HG02571 (cell line): ENCODE results near the gene FAM81A.
"Not testable (repeated sequence)": the region's sequence is repeated elsewhere in the genome, so short reads cannot be mapped to it uniquely, and the experiment has no call there.

Experiments
- ATAC-seq: cut with Tn5 transposase; IDR thresholded peaks from one replicate; pipeline ENCODE4 v1.9.1; 2021; ENCODE audit warnings: mild to moderate bottlenecking, moderate library complexity; ENCODE audit not compliant: unreplicated experiment

FAM81A gene

GRCh38 chr15:59473226-59473625, 35.2 kb downstream of the FAM81A start:
- ATAC-seq: no peak

GRCh38 chr15:59475161-59475560, 37.2 kb downstream of the FAM81A start:
- ATAC-seq: not testable (repeated sequence)

- ATAC-seq: no peak
These were observed 46.4 kb downstream of the FAM81A start for GRCh38 chr15:59484399-59484798.

GRCh38 chr15:59485036-59485435, 47.0 kb downstream of the FAM81A start:
- no peak for ATAC-seq

GRCh38 chr15:59489485-59489884, 51.5 kb downstream of the FAM81A start:
- ATAC-seq: not testable (repeated sequence)

- ATAC-seq: no peak
These were observed 53.1 kb downstream of the FAM81A start for GRCh38 chr15:59491062-59491461.

- ATAC-seq: no peak
These were observed 54.7 kb downstream of the FAM81A start for GRCh38 chr15:59492389-59493377.

- ATAC-seq: no peak
These were observed 63.6 kb downstream of the FAM81A start for GRCh38 chr15:59501597-59501996.

GRCh38 chr15:59515190-59515589, 77.2 kb downstream of the FAM81A start:
- ATAC-seq: no peak

GRCh38 chr15:59516655-59517461, 78.9 kb downstream of the FAM81A start:
- ATAC-seq: peak; percentile 39

GRCh38 chr15:59519329-59519728, 81.3 kb downstream of the FAM81A start:
- no peak for ATAC-seq

GRCh38 chr15:59521443-59521842, 83.5 kb downstream of the FAM81A start:
- no peak for ATAC-seq

GRCh38 chr15:59522988-59523461, 85.0 kb downstream of the FAM81A start:
- ATAC-seq: no peak

- ATAC-seq: no peak
These were observed 85.7 kb downstream of the FAM81A start for GRCh38 chr15:59523702-59524101.

- ATAC-seq: no peak
These were observed 86.3 kb downstream of the FAM81A start for GRCh38 chr15:59524331-59524731.

- ATAC-seq: not testable (repeated sequence)
These were observed 88.5 kb downstream of the FAM81A start for GRCh38 chr15:59526466-59526865.

GRCh38 chr15:59528429-59528828, 90.4 kb downstream of the FAM81A start:
- no peak for ATAC-seq

- no peak for ATAC-seq
These were observed 91.0 kb downstream of the FAM81A start for GRCh38 chr15:59528961-59529402.

- no peak for ATAC-seq
These were observed 93.2 kb downstream of the FAM81A start for GRCh38 chr15:59531066-59531675.

- no peak for ATAC-seq
These were observed 94.9 kb downstream of the FAM81A start for GRCh38 chr15:59532770-59533379.

GRCh38 chr15:59536553-59536952, 98.6 kb downstream of the FAM81A start:
- no peak for ATAC-seq
